ENCODE results near the gene DNM2.
"Not testable (repeated sequence)": the region's sequence is repeated elsewhere in the genome, so short reads cannot be mapped to it uniquely, and the experiment has no call there.

Gene DNM2

GRCh38 chr19:10751109-10751953, 33.5 kb downstream of the DNM2 start:
- no peak for DNase-seq (ENCODE audit: low read depth in 2 of 2)

DNA sequence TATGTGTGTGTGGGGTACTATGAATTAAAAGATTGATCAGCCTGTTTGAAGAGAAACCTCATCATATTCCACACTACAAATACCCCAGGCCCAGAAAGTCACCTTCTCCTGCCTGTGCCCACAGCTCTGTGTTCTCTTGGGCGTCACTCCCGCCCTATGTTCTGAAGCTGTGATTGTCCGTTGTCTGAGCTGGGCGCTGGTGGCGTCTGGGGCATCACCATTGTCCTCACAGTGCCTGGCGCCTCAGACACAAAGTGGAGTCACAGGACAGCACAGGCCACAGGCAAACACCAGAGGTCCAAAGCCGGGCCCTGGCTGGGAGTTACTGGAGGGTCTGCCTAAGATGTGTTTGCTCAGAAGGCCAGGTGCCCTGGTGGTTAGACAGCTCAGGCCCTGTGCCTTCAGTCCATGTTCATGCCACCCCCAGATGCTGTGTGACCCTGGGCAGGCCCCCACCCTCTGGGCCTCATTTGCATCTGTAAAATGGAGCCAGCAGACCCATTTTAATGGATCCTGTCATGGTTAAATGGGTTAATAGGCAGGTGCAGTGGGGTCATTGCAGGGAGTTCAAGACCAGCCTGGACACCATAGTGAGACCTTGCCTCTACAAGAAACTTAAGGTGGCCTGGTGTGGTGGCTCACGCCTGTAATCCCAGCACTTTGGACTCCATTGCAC, 34.5 kb downstream of the DNM2 start:
- DNase-seq (ENCODE audit: low read depth in 2 of 2): no peak

DNA sequence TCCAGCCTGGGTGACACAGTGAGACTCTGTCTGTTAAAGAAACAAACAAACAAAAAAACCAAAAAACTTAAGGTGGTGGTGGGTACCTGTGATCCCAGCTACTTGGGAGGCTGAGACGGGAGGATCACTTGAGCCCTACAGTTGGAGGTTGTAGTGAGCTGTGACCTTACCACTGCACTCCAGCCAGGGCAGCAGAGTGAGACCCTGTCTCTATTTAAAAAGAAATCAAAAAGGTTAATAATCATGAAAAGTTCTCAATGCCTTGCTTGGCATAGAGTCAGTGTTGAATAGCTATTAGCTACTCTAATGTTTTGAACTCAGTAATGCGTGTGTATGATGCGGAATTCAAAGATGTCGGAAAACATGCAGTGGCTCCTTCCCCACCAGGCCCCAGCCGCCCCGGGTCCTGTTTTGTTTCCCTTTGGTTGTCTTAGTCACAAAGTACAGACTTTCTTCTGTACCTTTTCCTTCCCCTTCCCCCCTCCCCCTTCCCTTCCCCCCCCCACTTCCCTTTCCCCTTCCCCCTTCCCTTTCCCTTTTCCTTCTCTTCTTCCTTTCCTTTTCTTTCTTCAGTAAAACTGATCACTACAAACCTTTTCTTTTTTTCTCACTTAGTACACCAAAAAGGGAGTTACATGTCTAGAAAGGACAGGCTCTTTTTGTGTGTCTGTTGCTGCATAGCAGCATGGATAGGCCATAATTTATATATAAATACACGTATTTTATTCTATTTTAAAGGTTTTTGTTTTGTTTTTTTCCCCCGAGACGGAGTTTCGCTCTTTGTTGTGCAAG, 35.2 kb downstream of the DNM2 start:
- DNase-seq (ENCODE audit: low read depth in 2 of 2): no peak

DNA sequence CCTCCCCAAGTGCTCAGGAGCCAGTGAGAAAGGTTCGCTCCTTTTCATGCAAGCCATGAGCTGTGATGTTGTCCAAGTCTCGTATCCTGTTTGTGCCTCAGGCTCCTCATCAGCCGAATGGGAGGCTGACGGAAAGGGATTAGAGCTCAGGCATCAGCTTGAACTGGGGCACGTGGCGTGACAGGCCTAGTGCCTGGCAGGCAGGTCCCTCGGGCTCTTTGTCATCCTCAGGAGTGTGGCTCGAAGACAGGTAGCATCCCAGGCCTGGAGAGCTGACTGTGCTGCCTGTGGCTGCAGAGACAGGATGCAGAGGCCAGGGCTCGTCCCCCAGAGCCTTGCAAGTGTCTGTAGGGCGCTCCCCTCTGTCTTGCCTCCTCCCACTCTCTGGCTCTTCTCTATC, 38.5 kb downstream of the DNM2 start:
- DNase-seq (ENCODE audit: low read depth in 2 of 2): no peak

DNA sequence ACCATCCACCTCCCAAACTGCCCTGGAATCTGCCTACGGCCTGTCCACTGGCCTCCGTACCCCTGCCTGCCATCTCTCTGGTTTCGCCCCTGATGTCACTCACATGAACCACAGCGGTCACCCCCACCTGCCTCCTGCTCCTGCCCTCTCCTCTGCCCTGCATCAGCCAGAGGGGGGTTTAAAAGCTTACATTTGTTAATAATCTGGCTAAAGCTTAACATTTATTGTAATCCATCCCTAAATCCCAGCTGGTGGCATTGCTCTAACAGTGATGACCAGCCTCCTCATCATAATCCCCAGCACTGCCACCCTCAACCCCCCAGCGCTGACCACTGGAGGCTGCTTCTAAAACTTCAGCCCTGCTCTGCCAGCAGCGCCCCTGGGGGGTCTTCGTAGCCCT, 38.9 kb downstream of the DNM2 start:
- no peak for DNase-seq (ENCODE audit: low read depth in 2 of 2)

DNA sequence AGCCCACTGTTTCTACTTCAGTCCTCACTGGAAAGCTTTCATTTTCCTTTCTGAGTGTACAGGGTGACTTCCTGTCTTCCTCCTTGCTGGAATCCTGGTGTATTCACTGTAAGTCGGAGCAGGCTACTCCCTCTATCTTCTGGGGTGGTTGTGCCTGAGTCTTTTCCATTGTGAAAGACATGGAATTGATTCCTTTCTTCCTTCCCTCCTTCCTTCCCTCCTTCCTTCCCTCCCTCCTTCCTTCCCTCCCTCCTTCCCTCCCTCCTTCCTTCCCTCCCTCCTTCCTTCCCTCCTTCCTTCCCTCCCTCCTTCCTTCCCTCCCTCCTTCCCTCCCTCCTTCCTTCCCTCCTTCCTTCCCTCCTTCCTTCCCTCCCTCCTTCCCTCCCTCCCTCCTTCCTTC, 40.2 kb downstream of the DNM2 start:
- DNase-seq (ENCODE audit: low read depth in 2 of 2): not testable (repeated sequence)

DNA sequence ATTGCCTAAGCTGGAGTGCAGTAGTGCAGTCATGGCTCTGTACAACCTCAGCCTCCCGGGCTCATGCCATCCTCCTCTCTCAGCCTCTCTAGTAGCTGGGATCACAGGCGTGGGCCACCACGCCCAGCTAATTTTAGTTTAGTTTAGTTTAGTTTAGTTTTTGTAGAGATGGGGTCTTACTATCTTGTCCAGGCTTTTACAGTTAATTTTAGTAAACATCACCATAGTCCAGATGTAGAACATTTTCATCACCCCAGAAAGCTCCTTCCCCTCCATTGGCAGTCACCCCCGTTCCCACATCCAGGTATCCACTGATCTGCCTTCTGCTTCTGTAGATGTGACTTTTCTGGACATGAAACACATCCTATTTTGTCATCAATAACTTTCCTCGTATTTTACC, 41.1 kb downstream of the DNM2 start:
- DNase-seq (ENCODE audit: low read depth in 2 of 2): no peak

DNA sequence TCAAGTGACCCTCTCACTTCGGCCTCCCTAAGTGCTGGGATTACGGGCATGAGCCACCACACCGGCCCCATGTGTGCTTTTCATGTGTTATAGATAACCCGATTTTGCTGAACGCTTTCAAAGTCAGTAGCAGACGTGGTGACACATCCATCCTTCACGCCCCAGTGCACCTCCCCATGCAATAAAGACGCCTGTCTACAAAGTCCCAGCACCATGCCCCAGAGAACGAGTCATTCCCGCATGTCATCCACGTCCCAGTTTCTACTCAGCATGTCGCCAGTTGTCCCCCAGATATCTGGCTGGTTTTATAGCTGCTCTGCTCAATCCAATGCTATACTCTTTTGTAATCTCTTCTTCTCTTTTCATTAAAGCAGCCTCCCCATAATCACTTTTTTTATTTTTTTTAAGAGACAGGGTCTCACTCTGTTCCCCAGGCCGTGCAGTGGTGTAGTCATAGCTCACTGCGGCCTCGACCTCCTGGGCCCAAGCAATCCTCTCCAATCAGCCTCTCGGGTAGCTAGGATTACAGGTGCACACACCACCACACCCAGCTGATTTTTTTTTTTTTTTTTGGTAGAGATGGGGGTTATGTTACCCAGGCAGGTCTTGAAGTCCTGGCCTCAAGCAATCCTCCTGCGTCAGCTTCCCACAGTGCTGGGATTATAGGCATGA, 42.5 kb downstream of the DNM2 start:
- DNase-seq (ENCODE audit: low read depth in 2 of 2): no peak

- DNase-seq (ENCODE audit: low read depth in 2 of 2): no peak
These were observed 43.8 kb downstream of the DNM2 start for GRCh38 chr19:10761443-10762250.

DNA sequence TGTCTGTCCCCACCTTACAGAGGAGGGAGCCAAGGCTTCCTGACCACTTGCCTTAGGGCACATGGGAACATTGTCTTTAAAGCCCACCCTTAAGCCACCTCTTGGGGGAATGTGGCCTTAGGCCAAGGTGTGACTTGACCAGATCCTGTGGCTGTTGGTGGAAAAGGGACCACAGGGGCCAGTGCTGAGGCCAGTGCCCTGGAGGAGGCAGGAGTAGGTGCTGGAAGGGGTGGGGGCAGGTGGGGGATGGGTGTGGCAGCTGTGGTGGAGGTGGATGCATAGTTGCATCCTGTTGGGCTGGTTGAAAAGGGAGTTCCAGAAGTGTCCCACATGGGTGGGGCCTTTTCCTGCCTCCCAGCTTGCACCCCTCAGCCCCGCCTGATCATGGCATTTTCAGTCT, 44.8 kb downstream of the DNM2 start:
- DNase-seq (ENCODE audit: low read depth in 2 of 2): no peak

DNA sequence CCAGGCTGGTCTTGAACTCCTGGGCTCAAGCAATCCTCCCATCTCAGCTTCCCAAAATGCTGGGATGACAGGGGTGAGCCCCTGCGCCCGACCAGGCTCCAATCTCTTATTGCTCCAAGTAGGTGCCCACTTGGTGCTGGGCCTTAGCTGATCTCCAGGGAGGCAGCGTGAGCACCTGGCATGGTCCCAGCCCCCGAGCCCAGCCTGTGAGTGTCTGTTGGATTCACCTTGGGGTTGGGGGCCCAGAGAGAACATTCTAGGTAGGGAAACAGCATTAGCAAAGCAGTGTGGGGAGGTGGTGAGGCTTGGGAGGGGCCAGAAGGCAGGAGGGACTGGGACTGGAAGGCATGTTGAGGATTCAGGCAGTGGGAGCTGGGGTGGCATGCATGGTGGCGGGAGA, 45.5 kb downstream of the DNM2 start:
- DNase-seq (ENCODE audit: low read depth in 2 of 2): no peak

GRCh38 chr19:10763828-10764339, 46.0 kb downstream of the DNM2 start:
- no peak for DNase-seq (ENCODE audit: low read depth in 2 of 2)

DNA sequence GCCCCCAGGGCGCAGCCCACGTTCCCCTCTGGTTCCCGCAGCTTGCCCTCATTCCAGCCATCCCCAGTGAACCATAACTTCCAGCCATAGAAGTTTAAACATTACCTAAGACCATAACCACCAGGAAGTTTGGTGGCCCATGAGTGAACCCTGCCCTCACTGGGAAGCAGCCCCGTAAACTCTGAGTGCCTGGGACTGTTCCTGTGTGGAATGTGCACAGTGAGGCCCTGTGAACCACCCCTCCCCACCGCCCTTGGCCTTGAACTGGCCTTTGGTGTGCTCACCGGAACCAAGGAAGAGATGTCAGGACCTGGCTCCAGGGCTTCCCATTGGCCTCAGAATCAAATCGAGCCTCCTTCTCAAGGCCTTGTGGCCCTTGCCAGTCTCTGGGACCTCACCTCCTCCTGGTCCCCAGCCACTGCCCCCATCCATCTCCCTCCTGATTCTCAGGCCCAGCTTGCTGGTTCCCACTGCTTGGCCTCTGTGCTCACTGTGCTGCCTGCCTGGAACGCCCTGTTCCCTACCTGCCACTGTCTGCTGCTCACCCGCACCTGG, 46.5 kb downstream of the DNM2 start:
- DNase-seq (ENCODE audit: low read depth in 2 of 2): no peak

DNA sequence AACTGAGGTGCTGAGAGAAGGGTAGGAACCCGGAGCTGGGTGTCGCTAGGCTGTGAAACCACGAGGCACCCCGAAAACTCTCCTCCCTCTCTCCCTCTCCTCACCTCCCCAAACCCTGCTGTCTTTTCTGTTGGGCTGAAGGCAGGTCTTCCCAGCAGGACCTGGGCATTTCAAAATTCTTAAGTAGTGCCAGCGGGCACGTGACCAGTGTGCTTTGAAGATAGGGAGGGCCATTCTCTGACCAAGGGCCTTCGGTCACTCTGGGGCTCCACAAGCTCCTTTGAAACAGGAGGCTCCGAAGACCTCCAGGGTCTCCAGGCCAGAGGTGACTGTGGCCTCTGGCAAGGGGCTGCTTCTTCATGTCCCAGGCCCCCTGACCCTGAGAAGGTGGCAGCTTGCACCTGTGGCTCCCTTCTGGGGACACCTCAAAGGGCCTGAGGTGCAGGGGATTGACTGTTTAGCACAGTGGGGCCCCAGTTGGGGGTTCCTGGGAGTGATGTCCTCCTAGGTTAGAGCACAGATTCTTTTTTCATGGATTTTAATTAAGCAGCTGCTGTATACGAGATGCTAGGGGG, 48.3 kb downstream of the DNM2 start:
- DNase-seq (ENCODE audit: low read depth in 2 of 2): no peak

DNA sequence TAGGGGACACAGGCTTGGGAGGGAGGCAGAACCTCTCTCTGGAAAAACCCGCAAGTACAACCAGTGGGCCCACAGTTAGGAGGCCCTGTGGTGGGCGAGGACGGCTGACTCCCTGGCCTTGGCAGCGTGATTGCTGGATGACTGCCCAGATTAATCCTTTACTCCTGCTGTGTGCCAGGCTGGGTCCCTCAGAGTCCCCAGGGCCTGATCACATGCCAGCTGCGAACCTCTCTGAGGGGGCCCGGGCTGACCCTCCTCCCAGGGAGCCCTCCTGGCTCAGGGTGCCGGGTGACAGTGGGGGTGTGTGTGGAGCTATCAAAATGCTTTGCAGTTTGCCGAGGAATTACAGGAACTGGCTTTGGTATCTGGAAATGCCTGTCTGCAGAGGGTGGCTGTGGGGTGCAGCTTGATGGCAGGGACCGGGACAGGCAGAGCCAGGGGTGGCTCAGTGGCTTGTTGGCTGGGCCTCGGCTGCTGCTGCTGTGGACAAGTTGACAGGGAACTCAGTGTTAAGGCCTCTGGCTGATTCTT, 48.9 kb downstream of the DNM2 start:
- DNase-seq (ENCODE audit: low read depth in 2 of 2): no peak

DNA sequence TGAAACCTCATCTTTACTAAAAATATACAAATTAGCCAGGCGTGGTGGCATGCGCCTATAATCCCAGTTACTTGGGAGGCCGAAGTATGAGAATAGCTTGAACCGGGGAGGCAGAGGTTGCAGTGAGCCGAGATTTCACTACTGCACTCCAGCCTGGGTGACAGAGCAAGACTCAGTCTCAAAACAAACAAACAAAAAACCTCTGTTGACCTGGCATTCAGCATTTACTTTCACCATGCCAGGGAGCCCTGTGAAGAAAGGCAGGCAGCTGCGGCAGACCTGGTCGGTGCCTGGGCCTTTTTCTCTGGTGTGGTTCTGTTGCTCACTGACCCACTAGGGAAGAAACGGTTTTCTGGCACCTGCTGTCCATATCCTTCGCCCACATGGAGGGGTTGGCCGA, 49.8 kb downstream of the DNM2 start:
- no peak for DNase-seq (ENCODE audit: low read depth in 2 of 2)

DNA sequence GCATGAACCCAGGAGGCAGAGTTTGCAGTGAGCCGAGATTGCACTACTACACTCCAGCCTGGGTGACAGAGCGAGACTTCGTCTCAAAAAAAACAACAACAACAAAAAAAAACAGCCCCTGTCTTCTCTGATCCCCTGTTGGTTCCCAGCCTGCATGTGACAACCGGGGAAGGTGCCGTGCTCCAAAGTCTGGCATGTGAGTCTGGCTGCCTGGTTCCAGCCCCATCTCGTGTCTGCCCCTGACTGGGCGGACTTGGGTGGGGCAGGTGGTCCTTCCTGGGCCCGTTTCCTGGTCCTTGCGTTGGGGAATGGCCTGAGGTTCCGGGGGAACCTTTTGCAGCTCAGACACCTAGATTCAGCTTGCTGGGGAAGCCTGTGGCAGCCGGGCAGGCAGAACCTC, 50.5 kb downstream of the DNM2 start:
- no peak for DNase-seq (ENCODE audit: low read depth in 2 of 2)

GRCh38 chr19:10768936-10769335, 51.1 kb downstream of the DNM2 start:
- DNase-seq (ENCODE audit: low read depth in 2 of 2): no peak

DNA sequence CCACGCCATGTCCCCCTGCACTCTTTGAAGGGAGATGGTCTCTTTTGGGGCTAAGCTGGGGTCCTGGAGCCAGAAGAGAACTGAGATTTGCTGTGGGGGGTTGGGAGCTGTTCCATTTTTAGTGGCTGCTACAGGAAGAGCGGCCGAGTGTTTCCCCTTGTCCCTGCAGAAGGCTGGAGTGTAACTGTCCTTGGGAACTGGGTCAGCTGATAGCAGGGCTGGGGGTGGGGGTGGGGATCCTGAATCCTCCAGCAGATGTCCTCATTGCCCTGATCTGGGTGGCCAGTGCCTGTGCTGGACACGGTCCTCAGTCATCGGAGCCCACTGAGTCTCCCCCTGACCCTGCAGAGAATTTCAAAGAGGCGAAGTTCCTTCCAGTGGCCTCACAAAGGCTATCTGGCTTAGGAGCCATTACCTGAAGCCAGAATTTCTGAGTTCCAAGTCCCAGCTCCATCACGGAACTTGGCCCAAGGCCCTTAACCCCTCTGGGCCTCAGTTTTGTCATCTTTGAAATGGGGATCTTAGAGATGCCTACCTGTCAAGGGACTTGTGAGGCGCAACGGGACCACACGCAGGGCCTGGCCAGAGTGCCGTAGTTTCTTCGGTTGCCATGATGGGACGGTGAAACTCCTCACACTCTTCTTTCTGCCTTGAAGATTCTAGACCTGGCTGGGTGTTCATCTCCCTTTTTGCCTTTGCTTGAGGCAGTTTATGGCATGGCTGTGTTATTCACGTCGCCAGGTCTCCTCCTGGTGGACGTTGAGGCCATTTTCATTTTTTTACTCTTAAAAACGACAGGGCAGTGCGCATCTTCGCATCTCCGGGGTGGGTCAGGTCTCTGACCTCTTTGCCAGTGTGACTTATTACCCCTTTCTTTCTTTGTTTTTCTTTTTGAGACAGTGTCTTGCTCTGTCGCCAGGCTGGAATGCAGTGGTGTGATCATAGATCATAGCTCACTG, 51.9 kb downstream of the DNM2 start:
- no peak for DNase-seq (ENCODE audit: low read depth in 2 of 2)

Measured in fibroblast of skin of left quadriceps (primary cell).